Fibroblast of skin of right biceps (primary cell): ENCODE data around the gene SLC35A3.
"Not testable (repeated sequence)": the region's sequence is repeated elsewhere in the genome, so short reads cannot be mapped to it uniquely, and the experiment has no call there.

Experiments
- DNase-seq: peaks from one replicate; pipeline ENCODE4 v3.0.0-alpha.2; 2013

The SLC35A3 gene

GRCh38 chr1:99969729-99970621 is at the start of gene SLC35A3:
Gene SLC35A3, plus strand, starts transcription at chr1:99969996. Its CDS starts 23,559 bp downstream, at chr1:99993555.
- DNase-seq = peak; percentile 74

- no peak for DNase-seq
These were observed 35.0 kb upstream of the SLC35A3 start for GRCh38 chr1:99934801-99935200.

GRCh38 chr1:99935534-99935933 is 34.3 kb upstream of the SLC35A3 start:
- no peak for DNase-seq

- DNase-seq = no peak
These were observed 33.7 kb upstream of the SLC35A3 start for GRCh38 chr1:99936071-99936470.

GRCh38 chr1:99942723-99943122 is 27.1 kb upstream of the SLC35A3 start:
- DNase-seq = no peak

- DNase-seq = peak; percentile 81
These were observed 26.5 kb upstream of the SLC35A3 start for GRCh38 chr1:99943223-99943794.

- DNase-seq = no peak
These were observed 25.6 kb upstream of the SLC35A3 start for GRCh38 chr1:99944192-99944591.

- no peak for DNase-seq
These were observed 24.6 kb upstream of the SLC35A3 start for GRCh38 chr1:99945174-99945573.

GRCh38 chr1:99950486-99950885 is 19.3 kb upstream of the SLC35A3 start:
- no peak for DNase-seq

GRCh38 chr1:99952522-99952921 is 17.3 kb upstream of the SLC35A3 start:
- DNase-seq = no peak

- no peak for DNase-seq
These were observed 14.4 kb upstream of the SLC35A3 start for GRCh38 chr1:99955375-99955774.

- DNase-seq = no peak
These were observed 13.0 kb upstream of the SLC35A3 start for GRCh38 chr1:99956755-99957154.

- no peak for DNase-seq
These were observed 12.0 kb upstream of the SLC35A3 start for GRCh38 chr1:99957818-99958217.

GRCh38 chr1:99959189-99959705 is 10.5 kb upstream of the SLC35A3 start:
- not testable (repeated sequence) for DNase-seq

GRCh38 chr1:99960260-99960659 is 9.5 kb upstream of the SLC35A3 start:
- not testable (repeated sequence) for DNase-seq

GRCh38 chr1:99963041-99963795 is 6.6 kb upstream of the SLC35A3 start:
- peak; percentile 74 for DNase-seq

- DNase-seq = no peak
These were observed 5.0 kb upstream of the SLC35A3 start for GRCh38 chr1:99964806-99965205.

GRCh38 chr1:99965646-99966375 is 4.0 kb upstream of the SLC35A3 start:
- DNase-seq = no peak

GRCh38 chr1:99968214-99968613 is 1.6 kb upstream of the SLC35A3 start:
- no peak for DNase-seq

- DNase-seq = no peak
These were observed 502 bp upstream of the SLC35A3 start for GRCh38 chr1:99969260-99969728.

GRCh38 chr1:99970713-99971255 is 988 bp downstream of the SLC35A3 start:
- no peak for DNase-seq

- DNase-seq = not testable (repeated sequence)
These were observed 2.3 kb downstream of the SLC35A3 start for GRCh38 chr1:99972066-99972465.
